Stimulated activated CD4-positive, alpha-beta T cell treated with anti-CD3 and anti-CD28 coated beads, Interleukin-15, amount 100 ng/mL, for 48 hours (primary cell): ENCODE data around the gene SNX18.
"Not testable (repeated sequence)": the region's sequence is repeated elsewhere in the genome, so short reads cannot be mapped to it uniquely, and the experiment has no call there.

Experiments used
- DNase-seq, 2 donors: peaks; one replicate each; pipeline ENCODE4 v3.0.0-alpha.2; 2020; ENCODE audit warnings: low read depth in 2 of 2

SNX18 gene

DNA sequence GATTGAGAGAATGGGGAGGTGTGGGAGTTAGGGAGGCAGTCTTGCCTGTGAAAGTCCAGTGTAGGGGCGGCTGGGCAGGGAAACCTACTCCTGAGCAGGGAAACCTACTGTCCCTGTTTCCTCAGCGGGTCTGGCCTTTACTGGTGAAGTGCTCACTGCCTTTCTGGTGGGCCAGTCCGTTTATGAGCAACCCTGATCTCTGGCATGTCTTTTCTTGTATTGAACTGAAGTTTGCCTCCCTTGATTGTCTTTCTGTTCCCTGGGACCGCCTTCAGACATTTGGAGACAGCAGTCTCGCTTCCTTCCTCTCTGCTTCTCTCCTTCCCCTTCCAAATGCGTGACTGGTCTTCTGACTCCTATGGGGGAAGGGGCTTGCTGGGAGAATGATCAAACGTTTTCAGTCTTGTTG lies 2.9 kb downstream of the SNX18 start:
- DNase-seq: no peak

DNA sequence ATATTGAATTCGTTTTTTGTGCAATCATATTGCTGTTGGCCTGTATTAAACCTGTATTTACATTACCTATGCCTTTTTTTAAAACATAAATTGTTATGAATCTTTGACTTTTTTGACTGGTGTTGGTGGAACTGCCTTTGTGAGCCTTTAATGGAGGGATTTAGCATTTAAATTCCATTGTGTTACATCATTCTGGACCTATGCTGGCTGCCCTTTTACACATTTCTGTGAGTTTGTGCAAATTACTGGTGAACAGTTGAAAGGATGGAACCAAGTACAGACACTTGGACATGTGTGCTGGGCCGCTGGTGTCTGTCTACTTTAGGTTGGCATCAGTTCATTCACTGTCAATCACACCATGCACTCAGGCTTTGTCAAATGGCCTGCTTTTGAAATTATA lies 3.4 kb downstream of the SNX18 start:
- no peak for DNase-seq

DNA sequence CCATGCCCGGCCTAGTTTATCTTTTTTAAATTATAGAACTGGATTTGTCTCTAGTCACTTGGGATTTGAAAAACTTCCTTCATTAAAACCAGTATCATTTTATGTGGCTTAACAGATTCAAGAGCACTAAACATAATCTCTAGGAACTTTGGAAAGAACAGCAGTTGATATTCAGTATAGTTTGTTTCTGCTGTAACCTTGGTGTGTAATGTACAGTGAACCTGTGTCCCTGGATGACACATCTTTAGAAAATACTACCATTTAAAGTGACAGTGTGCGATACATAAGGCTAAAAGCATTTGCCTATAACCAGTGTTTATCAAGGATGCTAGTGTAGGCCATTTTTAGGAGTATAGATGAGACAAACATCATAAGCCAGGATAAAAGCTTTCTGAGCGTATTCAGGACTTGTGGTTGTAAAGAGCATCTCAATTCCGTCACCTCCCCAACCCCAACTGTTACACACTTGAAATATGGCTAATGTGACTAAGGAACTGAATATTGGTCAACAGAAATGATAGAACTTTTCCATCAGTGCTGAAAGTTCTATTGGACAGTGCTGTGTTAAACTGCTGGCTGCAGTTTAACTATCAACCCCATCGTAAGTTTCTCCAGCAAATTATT lies 4.4 kb downstream of the SNX18 start:
- no peak for DNase-seq

DNA sequence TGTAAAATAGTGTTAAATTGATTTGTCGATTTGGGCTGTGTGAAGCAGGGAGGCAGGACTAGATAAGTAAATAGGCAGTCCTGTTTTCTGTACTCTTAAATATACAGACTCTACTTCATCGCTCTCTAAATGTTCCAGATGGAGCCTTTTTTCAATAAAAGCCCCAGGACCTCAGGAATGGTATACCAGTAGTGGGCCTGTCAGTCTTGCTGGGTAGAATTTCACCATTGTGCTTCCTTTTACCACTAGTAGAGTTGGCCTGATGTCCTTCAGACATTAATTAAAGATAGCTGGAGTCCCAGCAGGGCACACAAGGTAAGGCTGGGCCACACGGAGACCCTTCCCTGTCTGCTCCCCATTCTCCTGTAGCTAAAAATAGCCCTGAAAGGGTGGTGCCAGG lies 6.0 kb downstream of the SNX18 start:
- DNase-seq: no peak

DNA sequence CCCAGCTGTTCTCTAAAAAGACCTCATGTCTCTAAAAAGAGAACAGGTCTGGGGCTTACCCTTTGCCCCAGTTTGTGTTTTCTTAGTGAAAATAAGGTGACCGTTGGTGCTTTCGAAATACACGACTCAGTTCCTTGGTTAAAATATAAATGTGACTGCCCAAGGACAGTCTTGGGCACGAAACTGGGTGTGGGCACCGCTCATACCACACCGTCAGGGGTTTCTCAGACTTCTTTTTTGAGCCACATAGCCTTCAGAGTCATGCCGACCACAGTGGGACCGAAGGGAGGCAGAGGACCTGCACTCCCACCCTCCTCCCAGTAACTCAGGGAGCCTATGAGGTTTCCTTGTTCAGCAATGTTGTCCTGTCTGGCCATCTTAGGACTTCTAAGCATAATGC lies 6.5 kb downstream of the SNX18 start:
- DNase-seq: no peak

DNA sequence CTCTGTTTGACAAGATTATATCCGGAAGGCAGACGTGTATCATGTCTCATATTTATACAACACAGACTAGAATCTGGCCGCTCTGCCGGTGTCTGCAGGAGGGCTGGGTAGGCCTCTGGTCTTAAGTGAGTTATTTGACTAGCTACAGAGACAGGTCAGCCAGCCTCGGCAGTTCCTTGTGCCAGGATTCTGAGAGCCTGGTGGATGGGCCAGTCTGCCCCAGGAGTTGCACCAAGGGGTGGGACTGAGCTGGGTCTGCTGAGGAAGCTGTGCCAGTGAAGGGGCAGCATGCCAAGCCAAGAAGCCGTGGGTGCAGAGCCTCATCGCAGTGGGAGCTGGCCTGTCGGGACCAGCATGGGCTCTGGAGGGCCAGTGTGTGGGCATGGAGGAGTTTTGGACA lies 7.1 kb downstream of the SNX18 start:
- DNase-seq: no peak

DNA sequence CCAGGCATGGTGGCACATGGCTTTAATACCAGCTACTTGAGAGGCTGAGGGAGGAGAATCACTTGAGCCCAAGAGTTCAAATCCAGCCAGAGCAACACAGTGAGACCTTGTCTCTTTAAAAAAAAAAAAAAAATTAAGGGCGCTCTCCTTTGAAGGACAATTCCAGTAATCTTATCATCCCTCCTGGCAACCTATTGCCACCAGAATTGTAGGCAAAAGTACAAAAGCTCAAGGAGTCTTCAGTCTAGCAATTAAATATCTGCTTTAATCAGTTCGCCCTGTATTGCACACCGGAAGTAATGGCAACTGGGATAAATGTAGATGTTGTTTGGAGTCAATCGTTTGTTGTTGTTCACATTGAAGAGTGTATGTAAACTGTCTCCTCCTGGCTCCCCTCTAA lies 7.7 kb downstream of the SNX18 start:
- DNase-seq: no peak

DNA sequence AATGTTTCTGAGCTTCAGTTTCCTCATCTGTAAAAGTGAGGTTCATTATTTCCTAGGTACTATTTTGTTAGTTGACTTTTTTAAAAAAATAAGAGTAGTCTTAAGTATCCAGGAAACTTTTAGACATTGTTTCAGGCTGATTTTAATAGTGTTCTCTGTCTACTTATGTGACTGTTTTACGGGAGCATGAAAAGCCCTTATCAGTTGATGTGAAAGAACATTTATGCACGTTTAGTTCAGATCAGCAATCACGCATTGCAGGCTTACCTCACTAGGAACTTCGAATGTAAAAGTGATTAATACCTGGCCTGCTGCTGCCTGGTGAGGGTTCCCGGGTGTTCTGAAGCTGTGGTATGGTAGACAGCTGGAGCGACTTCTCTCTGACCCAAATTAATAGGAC lies 8.1 kb downstream of the SNX18 start:
- DNase-seq: no peak

DNA sequence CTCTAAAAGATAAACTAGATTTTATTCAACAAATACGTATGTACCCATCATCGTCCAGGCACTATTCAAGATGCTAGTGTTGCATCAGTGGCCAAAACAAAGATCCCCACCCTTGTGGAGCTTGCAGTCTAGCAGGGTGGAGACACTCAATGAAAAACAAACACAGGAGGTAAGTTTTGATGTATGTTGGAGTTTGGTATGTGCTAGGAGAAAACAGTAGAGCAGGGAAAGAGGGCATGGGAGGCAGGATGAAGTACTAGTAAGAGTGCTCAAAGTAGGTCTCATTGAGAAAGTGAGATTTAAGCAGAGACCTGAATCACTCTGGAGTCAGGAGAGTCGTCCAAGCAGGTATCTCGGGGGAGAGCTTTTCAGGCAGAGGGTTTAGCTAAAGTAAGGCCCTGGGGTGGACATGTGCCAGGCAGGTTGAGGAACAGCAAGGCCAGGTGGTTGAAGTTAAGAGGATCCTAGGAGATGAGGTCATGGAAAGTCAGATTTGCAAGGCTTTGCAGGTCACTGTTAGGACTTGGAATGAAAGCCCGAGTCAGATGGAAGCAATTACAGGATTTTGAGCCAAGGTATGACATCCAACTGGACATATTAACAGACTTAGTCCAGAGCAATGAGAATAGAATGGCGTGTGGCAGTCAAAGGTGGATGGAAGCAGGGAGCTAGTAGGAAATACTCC lies 9.2 kb downstream of the SNX18 start:
- no peak for DNase-seq

DNA sequence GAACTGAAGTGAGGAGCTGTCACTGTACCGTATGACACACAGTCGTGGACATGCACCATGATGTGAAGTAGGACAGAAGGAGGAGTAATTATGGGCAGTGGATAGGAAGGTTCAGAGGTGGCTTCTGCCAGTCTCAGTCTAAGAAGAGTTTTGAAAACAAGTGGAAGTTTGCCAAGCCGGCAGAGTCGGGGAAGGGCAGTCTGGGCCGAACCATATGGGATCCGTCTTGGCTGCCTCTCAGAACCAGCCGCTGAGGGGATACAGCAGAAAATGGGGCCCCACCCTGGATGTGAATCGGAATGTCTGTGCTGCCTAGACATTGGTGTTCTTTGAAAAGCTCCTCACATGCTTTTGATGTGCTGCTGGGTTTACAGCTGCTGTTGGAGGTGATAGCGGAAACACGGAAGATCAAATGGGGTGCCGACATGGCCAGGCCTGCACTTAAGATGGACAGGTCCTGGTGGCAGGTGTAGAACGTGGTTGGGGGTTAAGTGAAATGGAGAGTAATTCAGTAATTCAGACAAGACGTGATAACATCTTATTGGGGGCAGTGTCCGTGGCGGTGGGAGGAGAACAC lies 11.2 kb downstream of the SNX18 start:
- DNase-seq: no peak

DNA sequence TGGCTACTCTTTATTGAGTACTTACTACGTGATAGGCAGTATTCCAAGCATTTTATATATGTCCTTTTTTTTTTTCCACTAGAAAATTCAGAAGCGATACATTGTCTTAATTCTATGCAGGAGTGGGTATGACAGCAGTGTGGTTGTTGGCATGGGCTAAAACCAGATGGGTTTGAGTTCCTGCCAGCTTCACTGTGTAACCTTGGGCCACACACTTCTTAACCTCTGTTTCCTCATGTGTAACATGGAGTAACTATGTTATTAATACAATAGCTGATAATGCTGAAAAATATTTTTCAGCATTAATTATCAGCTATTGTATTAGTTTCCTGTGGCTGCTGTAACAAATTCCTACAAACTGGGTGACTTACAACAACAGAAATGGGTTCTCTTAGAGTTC lies 12.0 kb downstream of the SNX18 start:
- no peak for DNase-seq

DNA sequence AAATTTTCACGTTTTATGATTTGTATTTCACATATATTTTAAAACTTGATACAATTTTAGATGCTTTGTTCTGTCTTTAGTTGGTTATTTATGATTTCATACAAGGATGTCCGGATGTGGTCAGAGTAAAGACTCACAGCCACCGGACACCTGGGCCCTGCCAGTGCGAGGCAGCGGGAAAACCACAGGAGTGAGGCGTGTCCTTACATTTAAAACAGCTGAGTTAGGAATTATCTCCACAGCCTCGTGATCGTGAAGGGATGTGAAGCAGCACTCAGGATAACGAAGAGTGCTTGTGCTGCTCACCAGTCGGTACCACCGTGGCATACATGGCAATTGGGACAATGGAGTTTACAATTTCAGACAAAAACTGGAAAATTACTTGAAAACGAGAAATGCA lies 14.0 kb downstream of the SNX18 start:
- no peak for DNase-seq

DNA sequence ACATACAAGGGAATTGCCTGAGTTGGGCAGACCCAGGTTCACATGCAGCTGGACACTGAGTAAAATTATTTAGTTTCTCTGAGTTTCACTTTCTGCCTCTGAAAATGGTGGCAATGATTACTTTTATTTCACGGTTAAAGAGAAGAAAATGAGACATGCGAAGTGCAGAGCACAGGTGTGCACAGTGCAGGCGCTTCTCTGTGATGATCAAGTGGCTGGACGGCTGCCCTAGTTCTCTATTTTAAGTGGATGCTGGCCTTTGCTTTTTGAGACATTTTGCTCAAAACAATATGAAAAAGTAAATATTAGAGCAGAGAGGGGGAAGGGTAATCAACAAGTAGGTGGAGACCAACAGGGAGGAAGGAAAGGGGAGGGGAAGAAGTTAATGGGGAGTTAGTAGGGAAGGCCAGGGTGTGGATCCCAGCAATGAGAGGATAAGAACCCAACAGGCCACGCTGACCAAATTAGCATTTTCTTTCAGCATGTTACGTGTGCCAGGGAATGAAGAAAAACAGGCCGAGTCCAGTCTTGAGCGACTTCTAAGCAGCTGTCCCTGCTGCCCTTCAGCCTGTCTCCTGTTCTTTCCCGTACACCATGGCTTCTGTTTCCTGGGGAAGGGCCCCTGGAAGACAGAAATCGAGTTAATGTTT lies 16.1 kb downstream of the SNX18 start:
- no peak for DNase-seq

DNA sequence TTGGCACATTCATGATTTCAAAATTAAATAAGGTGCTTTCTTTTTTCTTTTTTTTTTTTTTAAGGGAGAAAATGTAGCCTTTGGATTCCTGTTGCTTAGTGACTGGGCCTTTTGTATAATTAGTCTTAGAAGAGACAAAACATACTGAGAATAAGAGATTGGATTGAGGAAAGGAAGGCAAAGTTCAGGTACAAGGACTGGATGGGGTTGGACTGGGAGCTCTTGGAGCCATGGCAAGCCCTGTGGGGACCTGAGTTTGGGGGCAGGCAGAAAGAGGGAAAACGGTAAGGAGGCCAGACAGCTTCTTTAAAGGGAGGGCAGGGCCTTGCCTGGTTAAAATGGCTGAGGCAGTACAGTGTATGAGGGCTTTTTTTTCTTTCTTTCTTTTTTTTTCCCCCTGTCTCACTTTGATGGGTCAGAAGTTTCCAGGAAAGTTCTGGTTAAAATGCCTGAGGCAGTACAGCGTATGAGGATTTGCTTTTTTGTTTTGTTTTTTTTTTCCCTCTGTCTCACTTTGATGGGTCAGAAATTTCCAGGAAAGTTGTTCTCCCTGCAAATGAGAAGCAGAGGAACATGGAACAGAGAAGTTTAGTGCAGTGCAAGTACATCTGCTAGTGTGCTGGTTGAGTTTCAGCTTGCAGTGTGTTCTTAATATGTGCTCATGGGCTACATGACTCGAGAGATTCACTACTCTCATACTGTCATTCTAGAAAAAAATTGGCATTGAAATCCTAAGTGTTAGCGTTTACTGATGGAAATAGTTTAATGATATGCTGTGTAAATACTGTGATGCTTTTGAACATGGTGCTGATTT lies 16.8 kb downstream of the SNX18 start:
- DNase-seq: no peak

DNA sequence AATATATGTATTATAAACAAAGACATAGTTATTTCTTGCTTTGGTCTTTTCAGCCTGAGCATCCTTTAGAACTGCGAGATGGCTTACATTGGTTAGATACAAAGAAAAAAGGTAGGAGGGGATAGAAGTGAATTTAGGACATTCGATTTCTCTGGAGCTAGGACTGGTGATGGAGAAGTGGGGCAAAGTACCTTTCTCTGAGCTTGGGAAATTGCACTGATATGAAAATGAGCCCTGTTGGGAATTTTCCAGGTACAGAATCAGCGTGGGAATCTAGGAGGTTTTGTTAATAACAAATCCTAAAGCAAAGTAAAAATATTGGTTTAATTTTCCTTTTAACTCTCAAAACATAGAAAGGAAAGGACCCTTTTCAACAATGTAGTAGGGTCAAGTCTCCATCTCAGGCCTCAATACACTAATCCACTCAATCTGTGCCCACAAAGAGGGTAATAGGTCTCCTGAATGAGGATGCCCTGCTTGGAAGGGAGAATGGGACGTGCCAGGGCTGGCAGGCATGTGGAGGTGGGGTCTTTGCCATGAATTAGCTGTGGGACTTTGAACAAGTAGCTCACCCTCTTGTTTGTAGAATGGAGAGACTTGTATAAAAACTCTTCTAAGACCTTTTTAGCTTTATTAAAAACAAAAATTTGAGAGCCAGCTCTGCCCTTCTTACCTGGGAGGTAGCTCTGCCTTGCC lies 17.7 kb downstream of the SNX18 start:
- no peak for DNase-seq

DNA sequence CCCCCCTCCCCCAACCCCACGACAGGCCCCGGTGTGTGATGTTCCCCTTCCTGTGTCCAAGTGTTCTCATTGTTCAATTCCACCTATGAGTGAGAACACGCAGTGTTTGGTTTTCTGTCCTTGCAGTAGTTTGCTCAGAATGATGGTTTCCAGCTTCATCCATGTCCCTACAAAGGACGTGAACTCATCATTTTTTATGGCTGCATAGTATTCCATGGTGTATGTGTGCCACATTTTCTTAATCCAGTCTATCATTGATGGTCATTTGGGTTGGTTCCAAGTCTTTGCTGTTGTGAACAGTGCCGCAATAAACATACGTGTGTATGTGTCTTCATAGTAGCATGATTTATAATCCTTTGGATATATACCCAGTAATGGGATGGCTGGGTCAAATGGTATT lies 18.8 kb downstream of the SNX18 start:
- DNase-seq: not testable (repeated sequence)

DNA sequence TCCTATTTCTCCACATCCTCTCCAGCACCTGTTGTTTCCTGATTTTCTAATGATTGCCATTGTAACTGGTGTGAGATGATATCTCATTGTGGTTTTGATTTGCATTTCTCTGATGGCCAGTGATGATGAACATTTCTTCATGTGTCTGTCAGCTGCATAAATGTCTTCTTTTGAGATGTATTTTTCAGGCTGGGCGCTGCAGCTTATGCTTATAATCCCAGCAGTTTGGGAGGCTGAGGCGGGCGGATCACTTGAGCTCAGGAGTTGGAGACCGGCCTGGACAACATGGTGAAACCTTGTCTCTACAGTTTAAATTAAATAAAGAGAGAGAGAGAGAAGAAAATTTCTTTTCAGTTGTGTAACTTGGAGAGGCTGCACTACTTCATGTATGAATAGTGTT lies 19.3 kb downstream of the SNX18 start:
- not testable (repeated sequence) for DNase-seq

DNA sequence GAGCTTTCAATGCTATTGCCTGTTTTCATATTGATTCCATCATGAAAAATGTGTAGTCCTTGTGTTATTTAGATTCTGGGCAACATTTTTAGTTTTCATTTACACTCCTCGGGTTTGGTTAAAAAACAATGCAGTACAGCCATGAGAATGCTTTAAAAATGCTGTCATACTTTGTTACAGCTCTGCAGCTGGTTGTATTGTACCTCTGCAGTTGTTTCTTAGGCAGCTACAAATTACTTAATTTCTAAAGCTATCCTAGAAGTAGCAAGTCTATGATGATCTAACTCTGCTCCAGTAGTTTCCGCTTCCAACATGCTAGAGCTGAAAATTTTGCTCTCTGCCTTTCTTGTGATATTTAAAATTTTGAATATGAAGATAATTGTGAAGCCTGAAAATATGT lies 20.2 kb downstream of the SNX18 start:
- DNase-seq: no peak

DNA sequence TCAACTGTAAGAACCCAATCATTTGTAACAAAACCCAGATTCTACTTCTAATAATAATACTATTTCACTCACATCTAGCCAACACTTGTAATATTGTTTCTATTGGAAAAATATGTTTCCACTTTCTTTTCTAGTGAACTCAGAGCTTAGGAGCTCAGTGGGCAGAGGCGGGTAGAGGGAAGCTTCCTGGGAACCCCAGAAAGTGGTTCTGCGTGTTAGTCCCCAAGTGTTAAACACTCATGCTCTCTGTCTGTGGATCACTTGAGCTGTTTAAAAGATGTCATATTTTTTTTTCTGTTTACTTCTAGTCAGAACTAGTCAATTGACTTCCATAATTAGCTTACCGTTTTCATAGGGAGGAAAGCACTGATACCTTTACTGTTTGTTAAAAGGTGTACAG lies 20.6 kb downstream of the SNX18 start:
- no peak for DNase-seq

DNA sequence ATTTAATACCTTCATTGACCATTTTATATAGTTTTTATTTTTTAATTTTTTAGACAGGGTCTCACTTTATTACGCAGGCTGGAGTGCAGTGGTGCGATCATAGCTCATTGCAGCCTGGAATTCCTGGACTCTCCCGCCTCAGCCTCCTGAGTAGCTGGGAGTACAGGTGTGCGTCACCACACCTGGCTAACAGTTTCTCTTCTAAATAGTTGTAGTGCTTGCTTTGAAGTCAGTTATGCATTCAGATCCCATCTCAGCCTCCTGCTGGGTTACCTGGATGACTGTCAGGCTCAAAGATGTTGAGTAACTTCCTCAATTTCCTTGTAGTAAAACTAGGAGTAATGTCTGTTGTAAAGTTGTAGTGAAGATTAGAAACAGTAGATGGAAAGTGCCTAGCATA lies 21.4 kb downstream of the SNX18 start:
- DNase-seq: no peak

DNA sequence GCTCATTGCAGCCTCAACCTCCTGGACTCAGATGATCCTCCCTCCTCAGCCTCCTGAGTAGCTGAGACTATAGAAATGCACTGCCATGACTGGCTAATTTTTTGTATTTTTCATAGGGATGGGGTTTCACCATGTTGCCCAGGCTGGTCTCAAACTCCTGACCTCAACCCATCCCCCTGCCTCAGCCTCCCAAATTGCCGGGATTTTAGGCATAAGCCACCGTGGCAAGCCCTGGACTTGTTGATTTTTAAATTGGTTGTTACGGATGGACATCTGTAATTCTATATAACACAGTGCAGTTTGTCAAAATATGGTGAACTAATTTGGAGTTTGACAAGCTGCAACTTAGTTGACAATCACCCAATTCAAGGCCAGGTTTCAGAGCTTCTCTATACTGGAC lies 22.7 kb downstream of the SNX18 start:
- DNase-seq: no peak
